HG02852 (cell line): ENCODE results near the gene GRIN2A.
"Not testable (repeated sequence)": the region's sequence is repeated elsewhere in the genome, so short reads cannot be mapped to it uniquely, and the experiment has no call there.

Experiments
- ATAC-seq: cut with Tn5 transposase; IDR thresholded peaks from one replicate; pipeline ENCODE4 v1.9.1; 2021; ENCODE audit warnings: mild to moderate bottlenecking, moderate library complexity; ENCODE audit not compliant: unreplicated experiment

The GRIN2A gene

DNA sequence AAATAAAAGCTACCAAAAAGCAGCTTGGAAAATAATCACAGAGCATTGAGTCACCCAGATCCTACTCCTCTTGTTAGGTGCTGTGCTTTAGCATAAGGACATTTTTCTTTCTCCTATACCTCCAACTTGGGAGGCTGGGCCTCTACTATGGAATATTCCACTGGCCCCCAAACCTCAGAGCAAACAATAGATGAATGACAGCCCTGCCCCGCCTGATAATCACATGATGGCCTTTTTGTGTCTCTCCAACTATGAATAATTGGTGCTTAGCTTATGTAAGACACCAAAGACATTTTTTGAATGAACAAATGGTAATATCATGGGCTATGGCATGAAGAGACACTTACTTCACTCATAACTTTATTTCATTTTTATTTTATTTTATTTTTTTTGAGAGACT, 250.2 kb downstream of the GRIN2A start:
- ATAC-seq, result no peak

DNA sequence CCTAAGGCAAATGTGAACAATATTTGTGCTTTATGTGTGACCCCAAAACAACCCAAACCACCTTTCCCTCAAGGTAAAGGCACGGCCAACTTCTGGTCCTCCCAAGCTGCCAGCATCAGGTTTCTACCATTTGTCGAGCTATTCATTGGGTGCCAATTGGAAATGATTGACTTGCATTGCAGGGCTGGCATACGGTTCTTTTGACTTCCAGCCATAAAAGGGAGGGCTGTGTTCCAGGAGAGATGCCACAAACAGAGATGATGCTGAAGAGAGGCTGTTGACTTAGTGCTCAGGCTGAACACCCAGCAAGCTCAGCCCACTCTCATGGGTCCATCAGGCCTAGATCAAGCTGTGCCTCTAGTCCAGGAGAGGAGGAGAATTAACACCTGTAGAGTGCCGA, 252.4 kb downstream of the GRIN2A start:
- ATAC-seq, result no peak

DNA sequence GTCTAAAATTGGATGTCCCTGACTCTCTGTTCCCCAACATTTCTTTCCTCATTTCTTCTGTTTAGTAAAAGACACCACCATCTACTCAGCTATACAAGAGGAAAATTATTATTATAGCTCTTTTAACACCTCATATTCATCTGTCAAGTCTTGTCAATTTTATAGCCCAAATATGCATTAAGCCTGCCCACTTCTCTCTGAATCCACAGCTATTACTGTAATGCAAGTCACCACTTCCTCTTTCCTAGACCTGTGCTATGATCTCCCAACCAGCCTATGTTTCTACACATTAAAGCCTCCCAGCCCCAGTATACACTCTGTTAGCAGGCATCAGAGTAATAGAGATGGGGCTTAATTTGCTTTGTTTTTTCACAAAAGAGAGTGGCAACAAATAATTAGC, 252.9 kb downstream of the GRIN2A start:
- ATAC-seq, result peak; percentile 75

DNA sequence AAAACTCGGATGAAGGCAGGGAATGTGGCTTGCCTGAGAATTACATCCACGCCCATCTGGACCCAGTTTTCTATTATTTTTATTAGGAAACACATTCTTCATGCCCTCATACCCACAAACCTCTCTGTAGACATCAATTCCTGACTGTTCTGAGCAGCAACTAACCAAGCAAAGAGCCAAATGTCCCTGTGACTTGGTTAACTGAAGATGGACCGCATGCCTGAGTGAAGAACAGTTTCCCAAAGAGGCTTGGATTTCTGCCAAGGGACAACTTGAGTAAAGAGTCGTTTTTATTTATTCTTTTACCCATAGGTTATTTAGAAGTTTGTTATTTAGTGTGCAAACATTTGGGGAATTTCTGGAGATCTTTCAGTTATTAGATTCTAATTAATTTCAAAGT, 259.8 kb downstream of the GRIN2A start:
- ATAC-seq, result no peak

DNA sequence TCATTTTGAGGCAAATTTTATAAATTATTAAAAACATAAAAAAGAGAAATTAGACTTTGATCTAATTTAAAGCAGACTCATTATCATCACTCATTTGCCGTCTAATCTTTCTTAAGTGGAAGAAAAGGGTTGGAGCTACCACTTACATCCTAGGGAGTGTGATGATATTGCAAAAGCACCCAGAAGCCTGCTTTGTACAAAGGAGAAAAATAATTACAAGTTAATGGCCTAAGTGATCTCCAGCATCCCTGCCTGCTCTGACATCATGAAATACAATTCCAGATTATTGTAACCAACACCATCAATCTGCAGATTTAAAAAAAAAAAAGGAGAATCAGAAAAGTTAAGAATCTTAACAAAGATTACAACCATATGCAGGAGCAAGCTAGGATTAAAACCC, 260.2 kb downstream of the GRIN2A start:
- ATAC-seq, result no peak

DNA sequence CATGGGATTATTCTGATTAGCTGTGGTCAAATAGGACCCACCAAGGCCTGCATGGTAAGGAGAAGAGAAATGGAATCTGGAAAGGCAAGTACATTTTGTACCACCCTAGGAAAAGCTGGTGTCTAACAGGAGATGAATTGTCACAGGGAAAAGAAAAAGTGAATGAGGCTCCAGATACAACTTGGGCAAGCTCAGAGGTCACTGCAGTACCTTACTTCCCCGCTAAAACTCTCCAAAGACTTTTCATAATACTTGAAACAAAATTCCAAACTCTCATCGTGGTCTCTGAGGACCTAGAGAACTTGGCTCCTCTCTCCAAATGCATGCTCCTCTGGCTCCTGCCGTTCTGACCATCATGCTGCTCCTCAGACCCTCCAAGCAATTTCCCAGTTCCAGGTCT, 262.8 kb downstream of the GRIN2A start:
- no peak for ATAC-seq

DNA sequence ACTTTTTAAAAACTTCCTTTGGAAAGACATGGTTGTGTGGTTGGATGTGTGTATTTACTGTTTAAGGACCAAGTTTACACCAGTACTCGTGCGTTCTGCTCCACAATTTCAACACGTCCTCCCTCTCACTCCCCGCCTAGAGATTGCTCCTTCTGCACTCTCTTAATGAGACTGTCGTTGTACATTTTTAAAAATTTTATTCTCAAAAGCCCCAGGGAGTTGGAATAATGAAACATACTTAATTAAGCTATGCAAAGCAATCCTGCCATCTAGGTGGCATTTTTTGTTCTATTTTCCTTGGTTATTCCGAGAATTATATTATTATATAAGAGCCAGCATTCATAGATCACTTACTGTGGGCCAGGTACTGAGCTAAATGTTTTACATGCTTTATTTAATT, 264.5 kb downstream of the GRIN2A start:
- ATAC-seq, result no peak

DNA sequence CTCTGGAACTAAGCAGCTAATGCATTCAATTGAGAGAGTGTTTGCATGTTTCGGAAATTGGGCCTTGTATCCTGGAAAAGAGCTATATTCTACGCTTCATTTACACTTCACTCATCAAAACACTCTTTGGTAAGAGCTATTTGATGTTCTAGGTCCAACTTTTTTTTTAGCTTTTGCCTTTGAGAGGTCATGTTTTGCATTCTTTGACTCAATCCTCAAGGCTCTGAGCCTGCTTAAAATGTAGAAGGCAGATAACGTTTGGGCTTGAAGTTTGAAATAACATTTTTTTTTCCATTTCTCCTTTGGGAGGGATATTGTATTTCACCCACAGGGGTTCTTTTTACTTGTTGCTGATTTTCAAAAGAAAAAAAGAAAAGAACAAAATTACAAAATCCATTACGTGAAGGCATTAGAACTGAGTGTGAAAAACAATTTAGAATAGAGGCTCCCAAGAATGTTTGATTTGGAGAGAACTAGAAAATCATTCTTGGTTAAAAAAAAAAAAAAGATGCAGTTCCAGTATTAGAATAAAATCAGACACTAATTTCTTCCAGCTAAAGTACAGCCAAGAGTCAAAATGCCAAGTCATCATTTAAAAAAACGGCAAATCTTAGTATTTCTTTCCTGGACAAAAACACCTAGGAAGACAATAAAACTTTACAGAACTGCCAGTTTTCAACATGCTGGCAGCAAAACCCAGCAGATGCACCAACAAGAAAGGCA, 268.5 kb downstream of the GRIN2A start:
- no peak for ATAC-seq

DNA sequence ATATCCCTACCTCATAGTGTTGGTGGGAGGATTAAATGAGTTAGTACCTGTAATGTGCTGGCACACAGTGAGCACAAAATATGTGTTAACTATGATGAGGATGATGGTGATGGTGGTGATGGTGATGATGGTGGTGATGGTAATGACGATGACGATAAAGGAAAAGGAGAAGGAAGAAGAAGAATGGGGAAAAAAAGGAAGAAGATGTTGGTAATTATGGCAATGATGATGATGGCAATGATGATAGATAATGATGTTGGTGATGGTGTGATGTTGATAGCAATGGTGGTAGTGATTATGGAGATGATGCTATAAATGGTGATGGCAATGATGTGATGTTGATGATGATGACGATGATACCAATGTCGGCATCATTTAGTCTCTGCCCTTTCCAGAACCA, 270.2 kb downstream of the GRIN2A start:
- ATAC-seq, result no peak

DNA sequence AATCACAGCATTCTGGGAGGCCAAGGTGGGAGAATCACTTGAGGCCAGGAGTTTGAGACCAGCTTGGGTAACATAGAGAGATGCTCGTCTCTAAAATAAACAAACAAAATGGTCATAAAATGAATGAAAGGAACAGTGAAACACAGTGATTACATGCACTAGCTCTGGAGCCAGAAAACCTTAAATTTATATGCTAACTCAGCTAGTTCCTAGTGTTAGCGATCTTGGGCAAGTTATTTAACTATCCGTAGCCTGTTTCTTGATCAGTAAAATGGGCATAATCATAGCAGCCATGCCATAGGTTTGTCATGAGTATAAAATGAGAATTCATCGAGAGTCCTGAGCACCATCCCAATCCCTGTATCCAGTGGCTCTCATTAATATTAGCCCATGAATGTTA, 271.0 kb downstream of the GRIN2A start:
- ATAC-seq, result no peak

DNA sequence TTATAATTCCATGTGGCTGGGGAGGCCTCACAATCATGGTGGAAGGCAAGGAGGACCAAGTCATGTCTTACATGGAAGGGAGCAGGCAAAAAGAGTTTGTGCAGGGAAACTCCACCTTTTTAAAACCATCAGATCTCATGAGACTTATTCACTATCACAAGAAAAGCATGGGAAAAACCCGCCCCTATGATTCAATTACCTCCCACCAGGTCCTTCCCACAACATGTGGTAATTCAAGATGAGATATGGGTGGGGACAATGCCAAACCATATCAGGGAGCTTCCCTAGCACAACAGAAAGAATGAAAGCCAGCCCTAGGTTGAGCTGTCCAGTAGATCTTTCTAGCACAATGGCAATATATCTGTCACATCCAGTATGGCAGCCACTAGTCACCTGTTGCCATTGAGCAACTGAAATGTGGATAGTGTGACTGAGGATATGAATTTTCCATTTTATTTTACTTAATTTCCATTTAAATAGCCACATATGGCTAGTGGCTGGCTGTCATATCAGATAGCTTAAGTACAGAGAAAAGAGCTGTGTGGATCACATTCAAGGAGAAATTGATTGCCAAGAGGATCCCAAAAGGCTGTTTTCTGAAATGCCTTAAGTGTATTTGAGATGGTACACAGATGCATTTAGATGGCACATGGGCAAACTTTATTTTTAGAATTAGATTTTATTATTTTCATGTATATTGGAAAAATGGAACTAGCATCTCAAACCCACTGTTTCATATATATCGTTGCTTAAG, 273.0 kb downstream of the GRIN2A start:
- ATAC-seq, result no peak

DNA sequence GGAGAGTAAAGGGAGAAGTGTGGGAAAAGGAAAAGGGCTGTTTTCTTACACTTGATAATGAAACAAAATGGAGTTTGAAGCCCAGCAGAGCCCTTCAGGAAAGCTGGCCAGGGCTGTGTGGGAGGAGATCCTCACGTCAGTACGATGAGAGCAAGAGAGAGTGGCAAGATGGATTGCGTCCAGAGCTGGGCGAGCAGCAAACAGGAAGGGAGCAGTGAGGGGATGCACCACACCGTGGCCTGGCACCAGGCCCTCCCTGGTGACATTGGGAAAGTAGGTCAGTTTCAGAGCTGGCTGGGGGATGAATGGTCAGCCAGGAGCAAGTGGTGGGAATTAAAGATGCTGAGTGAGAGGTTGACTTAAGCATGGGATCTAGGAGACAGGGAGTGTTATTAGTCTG, 273.6 kb downstream of the GRIN2A start:
- no peak for ATAC-seq

DNA sequence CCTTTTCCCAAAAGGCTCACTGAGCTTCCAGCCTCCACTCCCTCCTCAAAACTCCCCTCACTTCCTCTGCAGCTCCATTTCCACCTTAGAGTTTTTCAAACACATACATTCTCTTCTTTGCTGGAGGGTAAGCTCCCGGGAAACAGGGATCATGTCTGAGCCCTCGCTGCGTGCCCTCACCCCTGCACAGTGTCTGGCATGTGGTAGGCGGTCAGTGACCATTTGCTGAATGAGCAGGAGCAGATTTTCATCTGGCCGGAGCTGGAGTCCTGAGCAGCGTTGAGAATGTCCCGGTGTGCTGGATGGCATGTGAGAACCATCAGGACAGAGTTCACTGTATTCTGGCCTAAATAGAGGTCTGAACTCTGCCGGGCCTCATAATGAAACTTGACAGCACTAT, 274.5 kb downstream of the GRIN2A start:
- ATAC-seq, result no peak

DNA sequence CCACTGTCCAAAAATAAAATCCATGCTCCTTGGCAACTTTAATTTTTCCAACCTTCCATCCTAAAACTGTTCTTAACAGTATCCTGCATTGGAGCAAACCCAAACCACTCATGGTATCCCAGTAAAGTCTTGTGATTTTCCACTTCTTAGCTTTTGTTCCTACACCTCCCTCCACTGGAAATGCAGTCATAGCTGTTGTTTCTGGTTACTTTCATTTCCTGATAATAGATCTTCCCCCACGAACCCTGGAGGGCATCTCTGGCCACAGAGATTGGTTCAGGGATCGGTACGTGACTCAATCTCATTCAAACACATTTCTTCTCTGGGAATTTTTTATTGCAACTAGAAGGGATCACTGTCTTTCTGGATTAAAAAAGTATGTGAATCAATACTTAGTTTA, 276.0 kb downstream of the GRIN2A start:
- ATAC-seq, result no peak

DNA sequence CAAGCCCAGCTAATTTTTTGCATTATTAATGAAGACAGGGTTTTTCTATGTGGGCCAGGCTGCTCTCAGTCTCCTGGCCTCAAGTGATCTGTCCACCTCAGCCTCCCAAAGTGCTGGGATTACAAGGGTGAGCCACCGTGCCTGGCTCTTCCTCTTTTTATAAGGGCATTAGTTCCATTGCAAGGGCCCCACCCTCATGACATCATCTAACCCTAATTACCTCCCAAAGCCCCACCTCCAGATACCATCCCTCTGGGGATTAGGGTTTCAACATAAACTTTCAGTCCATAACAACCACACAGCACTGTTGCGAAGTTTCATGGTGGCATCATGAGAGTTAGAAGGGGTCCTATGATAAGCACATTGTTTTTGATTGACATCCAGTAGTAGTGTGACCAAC, 277.7 kb downstream of the GRIN2A start:
- ATAC-seq, result no peak

DNA sequence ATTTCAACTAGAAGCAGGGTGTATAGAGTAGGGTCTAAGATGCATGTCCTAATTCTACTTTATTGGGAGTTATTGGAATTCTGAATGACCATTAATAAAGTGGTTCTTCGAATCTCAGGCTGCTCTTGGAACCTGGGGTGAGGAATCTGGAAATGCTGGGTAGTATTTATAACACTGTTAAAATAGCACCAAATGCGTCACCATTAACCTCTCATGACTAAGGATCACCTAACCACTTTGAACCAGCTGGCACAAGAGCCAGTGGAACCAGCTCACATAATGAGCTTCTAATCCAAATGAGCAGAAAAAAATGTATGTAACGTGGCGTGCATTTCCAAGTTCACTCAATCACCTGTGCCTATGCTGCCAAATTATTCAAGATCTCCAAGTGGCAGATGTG, 281.7 kb downstream of the GRIN2A start:
- no peak for ATAC-seq

DNA sequence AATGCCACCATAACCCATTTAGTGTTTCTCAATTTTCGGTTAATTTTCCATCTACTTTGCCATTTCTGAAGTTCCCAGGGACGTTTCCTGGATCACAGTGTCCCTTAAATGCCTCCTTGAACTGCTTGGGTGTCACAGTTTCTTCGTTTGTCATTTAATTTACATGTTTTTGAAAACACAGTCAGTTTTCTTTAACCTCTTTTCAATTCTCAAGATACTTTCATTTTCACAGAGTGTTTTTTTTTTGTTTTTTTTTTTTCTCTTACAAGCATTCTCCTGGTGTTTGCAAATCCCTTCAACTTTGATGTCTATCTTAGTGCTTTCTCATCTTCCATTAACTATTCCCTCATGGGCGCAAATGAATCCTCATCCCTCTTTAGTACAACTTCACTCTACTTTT, 283.7 kb downstream of the GRIN2A start:
- ATAC-seq, result peak; percentile 56

DNA sequence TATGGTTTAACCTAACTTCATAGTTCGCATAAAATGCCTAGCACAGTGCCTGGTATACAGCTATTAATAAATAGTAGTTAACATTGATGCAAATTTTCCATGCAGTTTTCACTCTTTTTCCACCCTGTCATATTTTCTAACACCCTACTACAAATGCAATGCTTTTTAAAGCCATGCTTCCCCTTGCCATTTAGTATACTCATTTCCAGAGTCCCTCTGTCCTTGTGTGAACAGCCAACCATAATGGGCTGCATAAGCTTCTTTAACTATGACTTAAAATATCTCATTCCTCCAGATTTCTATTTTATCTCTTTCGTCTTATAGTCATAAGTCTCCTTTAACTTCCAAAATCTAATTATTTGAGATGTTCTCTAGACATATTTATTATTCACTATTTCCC, 284.1 kb downstream of the GRIN2A start:
- peak; percentile 52 for ATAC-seq

DNA sequence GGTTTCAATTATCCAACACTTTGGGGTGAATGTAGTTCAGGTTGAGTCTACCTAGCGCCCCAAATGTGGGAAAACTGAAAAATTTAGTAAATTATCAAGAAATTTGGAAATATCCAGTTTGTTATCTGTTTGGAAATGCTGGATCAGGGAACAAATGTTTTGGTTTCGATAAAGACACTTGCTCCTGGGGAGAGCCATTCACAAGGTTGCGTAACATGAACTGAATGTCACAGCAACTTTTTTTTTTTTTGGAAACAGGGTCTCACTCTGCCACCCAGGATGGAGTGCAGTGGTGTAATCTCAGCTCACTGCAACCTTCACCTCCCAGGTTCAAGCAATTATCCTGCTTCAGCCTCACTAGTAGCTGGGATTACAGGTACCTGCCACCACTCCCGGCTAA, 286.4 kb downstream of the GRIN2A start:
- ATAC-seq, result no peak

DNA sequence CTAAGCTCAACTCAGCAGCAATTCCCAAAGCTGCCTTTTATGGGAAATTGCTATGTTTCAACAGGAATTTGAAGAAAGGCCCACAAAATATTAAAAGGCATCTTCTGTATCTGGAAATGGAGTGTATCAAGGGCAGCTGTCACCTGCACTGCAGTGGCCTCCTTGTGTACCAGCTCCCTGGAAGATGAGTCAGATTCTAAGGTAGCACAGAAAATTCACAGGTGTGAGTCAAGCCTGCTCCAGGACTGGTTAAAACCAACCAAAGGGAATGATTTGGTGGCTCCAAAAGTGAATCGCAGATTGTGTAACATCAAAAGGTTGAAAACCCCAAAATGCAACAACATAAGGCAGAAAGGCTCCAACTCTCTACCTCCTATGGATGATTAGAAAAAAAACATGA, 296.4 kb downstream of the GRIN2A start:
- ATAC-seq, result no peak

DNA sequence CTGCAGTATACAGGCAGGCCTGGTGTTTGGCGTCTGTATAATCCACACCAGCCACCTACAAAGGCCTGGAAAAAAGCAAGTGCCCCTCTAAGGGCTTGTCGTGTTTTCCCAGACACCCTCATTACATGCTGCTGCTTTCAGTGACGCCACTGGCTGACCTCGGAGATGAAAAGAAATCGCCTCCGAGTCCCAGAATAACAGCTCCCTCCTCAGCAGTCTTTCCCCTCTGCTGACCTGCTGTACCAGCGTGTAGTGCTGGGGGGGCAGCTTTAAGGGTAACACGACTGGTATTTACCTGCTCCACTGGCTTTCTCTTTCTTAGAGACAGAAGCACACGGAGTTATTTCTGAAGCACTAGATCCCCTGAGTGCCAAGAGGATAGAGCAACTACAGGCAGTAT, 296.8 kb downstream of the GRIN2A start:
- no peak for ATAC-seq

DNA sequence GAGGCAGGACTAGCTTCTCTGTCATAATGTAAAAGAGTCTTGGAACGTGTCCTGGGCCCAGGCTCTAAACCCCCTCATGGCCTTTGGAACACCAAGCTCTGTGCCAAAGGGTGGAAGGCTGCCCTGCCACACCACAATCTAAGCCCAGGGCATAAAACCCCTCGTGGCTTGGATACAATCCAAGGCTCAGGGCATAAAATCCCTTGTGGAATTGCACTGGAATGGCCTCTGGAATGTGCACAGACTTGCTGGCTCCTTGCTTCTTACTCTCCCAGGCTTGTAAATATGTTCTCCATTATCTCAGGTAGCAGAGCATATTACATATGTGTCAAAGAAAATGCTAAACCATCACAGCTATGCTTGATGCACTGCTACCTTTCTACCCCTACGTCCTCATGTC, 306.2 kb downstream of the GRIN2A start:
- not testable (repeated sequence) for ATAC-seq

DNA sequence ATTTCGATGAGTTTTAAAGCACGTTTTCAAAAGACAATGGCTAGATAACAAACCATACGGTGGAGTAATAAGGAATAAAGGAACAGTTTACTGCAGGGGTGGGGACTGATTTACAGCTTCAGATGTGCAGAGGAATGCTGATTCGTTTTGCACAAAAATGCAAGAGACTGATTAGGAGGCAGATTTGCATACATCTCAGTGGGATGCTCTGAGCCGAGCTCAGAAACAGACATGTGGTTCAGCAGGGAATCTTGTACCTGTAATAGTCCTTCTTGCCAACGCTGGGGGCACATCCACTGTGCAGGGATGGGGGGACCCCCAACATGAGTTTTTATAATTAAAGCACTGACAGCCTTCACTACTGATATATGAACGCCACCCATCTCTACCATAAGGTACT, 308.0 kb downstream of the GRIN2A start:
- ATAC-seq, result no peak
